ENCODE data around the gene MTURN. TPM values are rescaled to one million over a fixed set of nuclear protein-coding genes. Genes with fewer than 3 reads are reported as not detected.

MTURN gene
- total and polyA plus RNA-seq, 10 of the 15 experiments (the other 5 are each of a cell fraction or from before 2014, with no cell fraction given): 0.52 to 5.0 (median 3.3) TPM

- Histone ChIP-seq H3K27me3 (replicated peaks in 1 of 2; ENCODE audit: control insufficient read depth in 2 of 2, insufficient read depth in 2 of 2, low read length in 1 of 2) (no peaks in the 10 kb centered on the region), H3K27ac (ENCODE audit: control insufficient read depth, insufficient read depth) (no peak overlapping the region), H3K4me1 (ENCODE audit: control insufficient read depth, insufficient read depth, low read length) (peaks cover 25% of the 10 kb centered on the region), H3K9ac (ENCODE audit: control insufficient read depth, insufficient read depth, low read length) (no peak overlapping the region), H3K4me3 (no peak overlapping the region), H3K79me2 (ENCODE audit: control insufficient read depth, insufficient read depth, low read length) (no peaks in the 10 kb centered on the region), H3K9me3 (replicated peaks; ENCODE audit: control insufficient read depth, insufficient read depth, low read length) (no peaks in the 10 kb centered on the region), H4K20me1 (ENCODE audit: control insufficient read depth, insufficient read depth) (no peaks in the 10 kb centered on the region), H3K36me3 (ENCODE audit: control insufficient read depth in 2 of 2, insufficient read depth in 2 of 2, low read length in 1 of 2) (no peaks in the 10 kb centered on the region), H2AFZ (ENCODE audit: control insufficient read depth, low read depth, low read length) (peak overlapping the region; percentile 1; the same call in 1 of the 2 replicates), H3K4me2 (ENCODE audit: control insufficient read depth, insufficient read depth) (no peak overlapping the region)
- RAD21 ChIA-PET (ENCODE audit: unreplicated experiment): interaction anchor here (0.8 to 7.5 kb wide), 7 partner anchors 15 to 149 kb away, joined by 3 to 75 read pairs (median 4); no protein-coding TSS in a partner anchor
- CTCF ChIA-PET: interaction anchor here (0.8 to 10.4 kb wide), 6 partner anchors 8 to 102 kb away, joined by 3 to 78 read pairs (median 6); no protein-coding TSS in a partner anchor
- POLR2A ChIA-PET: interaction anchor here (0.6 to 1.8 kb wide), 5 partner anchors 10 to 107 kb away, joined by 3 to 6 read pairs (median 3); no protein-coding TSS in a partner anchor
- FAIRE-seq (no peak), ATAC-seq (peak; percentile 7), DNase-seq (ENCODE audit: low read depth, low spot score) (no peak)
- in situ Hi-C loops (cut with MboI): no loop called here
- no TSS peak for BruUV-seq (replicated peaks)
- SMC1A ChIA-PET (ENCODE audit: uncharacterized antibody, unreplicated experiment): interaction anchor here (1.0 to 11.2 kb wide), 11 partner anchors 11 to 270 kb away, joined by 3 to 87 read pairs (median 5); no protein-coding TSS in a partner anchor
- intact Hi-C loops (cut with micrococcal nuclease; ENCODE audit: unreplicated experiment): loop anchor here (5.0 kb wide), 2 partner anchors 36 to 271 kb away; no protein-coding TSS in a partner anchor
- 39% methylated on average over 6 of the region's 6 CpGs for WGBS (ENCODE audit: insufficient coverage, insufficient replicate concordance, low lambda C conversion rate, missing lambda C conversion rate)
- no peak for TF ChIP-seq SKIL (IDR thresholded peaks at IDR 0.05; ENCODE audit: low read depth, poor library complexity, severe bottlenecking)
- no peak for TF ChIP-seq CHD1 (IDR thresholded peaks at IDR 0.05; ENCODE audit: low read depth, low read length)
- TF ChIP-seq E2F8 (IDR thresholded peaks at IDR 0.05; ENCODE audit: low read depth, partially characterized antibody): no peak
- no peak for TF ChIP-seq TBL1XR1 (IDR thresholded peaks at IDR 0.05; ENCODE audit: low read depth, low read length)
- TF ChIP-seq NRF1 (conservative IDR thresholded peaks at IDR 0.05; ENCODE audit: low read depth, low read length): no peak
- TF ChIP-seq NKRF (conservative IDR thresholded peaks at IDR 0.05): no peak
- TF ChIP-seq FOS (IDR thresholded peaks at IDR 0.05; ENCODE audit: borderline replicate concordance, extremely low read depth, insufficient read length): no peak
- TF ChIP-seq POLR2AphosphoS2 (IDR thresholded peaks at IDR 0.05; ENCODE audit: low read depth, low read length): no peak
- TF ChIP-seq IKZF1 (conservative IDR thresholded peaks at IDR 0.05): peak; percentile 58; the same call in 1 of the 2 replicates
- no peak for TF ChIP-seq CHD4 (IDR thresholded peaks at IDR 0.05)
- TF ChIP-seq CBX5 (IDR thresholded peaks at IDR 0.05; ENCODE audit: low read depth): no peak
Observed at GRCh38 chr7:30176463-30177109, 41.8 kb downstream of the MTURN start.

All from GM12878 (cell line).